CD4-positive, CD25-positive, alpha-beta regulatory T cell (primary cell): ENCODE data around the gene AACS. TPM values are rescaled to one million over a fixed set of nuclear protein-coding genes. Genes with fewer than 3 reads are reported as not detected.
"Not testable (repeated sequence)": the region's sequence is repeated elsewhere in the genome, so short reads cannot be mapped to it uniquely, and the experiment has no call there.

Source experiments
- ATAC-seq, 2 donors: fragments of 150-1000 bp; cut with Tn5 transposase; one replicate each; pipeline ENCODE4 v1.10.0; 2021; ENCODE audit warnings: low read depth in 2 of 2, moderate number of reproducible peaks in 2 of 2, moderate library complexity in 1 of 2
- DNase-seq, 3 donors: peaks; one replicate each; pipeline versions ENCODE4 v3.0.0 to v3.0.0-alpha.2; 2012 to 2022; ENCODE audit warnings: mixed read lengths in 1 of 3
- H3K27ac ChIP-seq: one replicate; pipeline ENCODE4 v1.7.0; 2013; ENCODE audit warnings: mild to moderate bottlenecking, low read length; ENCODE audit not compliant: insufficient read depth, poor library complexity, severe bottlenecking
- H3K27me3 ChIP-seq: one replicate; pipeline ENCODE4 v1.7.0; 2013; ENCODE audit warnings: low read length; ENCODE audit not compliant: control insufficient read depth, insufficient read depth
- H3K36me3 ChIP-seq: one replicate; pipeline ENCODE4 v1.7.0; 2013; ENCODE audit warnings: mild to moderate bottlenecking, low read length, moderate library complexity; ENCODE audit not compliant: control insufficient read depth, insufficient read depth
- H3K4me1 ChIP-seq: 2 replicates; pipeline ENCODE4 v1.7.0; 2013; ENCODE audit warnings: mild to moderate bottlenecking, low read length; ENCODE audit not compliant: insufficient read depth, control insufficient read depth, poor library complexity, severe bottlenecking
- H3K4me3 ChIP-seq: one replicate; pipeline ENCODE4 v1.7.0; 2013; ENCODE audit warnings: low read depth, mild to moderate bottlenecking, low read length, moderate library complexity
- H3K9me3 ChIP-seq, 2 experiments: 1 replicate in 1 of 2; 2 replicates in 1 of 2; pipeline ENCODE4 v1.7.0; 2013; ENCODE audit warnings: low read length in 2 of 2, mild to moderate bottlenecking in 1 of 2, moderate library complexity in 1 of 2; ENCODE audit not compliant: control insufficient read depth in 2 of 2
- H3K27ac Mint-ChIP-seq, 3 donors: one replicate each; pipeline ENCODE4 v1.8.0; 2020 to 2022; ENCODE audit warnings: mild to moderate bottlenecking in 3 of 3, mixed read lengths in 3 of 3, moderate library complexity in 2 of 3
- H3K27me3 Mint-ChIP-seq: one replicate; pipeline ENCODE4 v1.8.0; 2022; ENCODE audit warnings: mild to moderate bottlenecking, mixed read lengths
- H3K36me3 Mint-ChIP-seq: one replicate; pipeline ENCODE4 v1.8.0; 2020; ENCODE audit warnings: mixed read lengths
- H3K4me1 Mint-ChIP-seq, 4 donors: one replicate each; pipeline ENCODE4 v1.8.0; 2020 to 2022; ENCODE audit warnings: mixed read lengths in 4 of 4, mild to moderate bottlenecking in 1 of 4
- H3K4me3 Mint-ChIP-seq, 4 donors: one replicate each; pipeline ENCODE4 v1.8.0; 2020 to 2022; ENCODE audit warnings: mild to moderate bottlenecking in 4 of 4, mixed read lengths in 4 of 4, moderate library complexity in 3 of 4
- H3K9me3 Mint-ChIP-seq, 7 donors: one replicate each; pipeline ENCODE4 v1.8.0; 2020 to 2022; ENCODE audit warnings: mixed read lengths in 7 of 7, mild to moderate bottlenecking in 3 of 7, moderate library complexity in 2 of 7
- polyA plus RNA-seq, 4 donors: library from polyadenylated mRNA; unstranded; fragments of 300-500 nt; fragmentation: Illumina TruSeq; gene quantifications; one replicate each; pipeline ENCODE4 v1.2.3, GENCODE V29; 2021
- total RNA-seq: library from RNA; stranded (reverse); gene quantifications from one replicate; pipeline ENCODE4 v1.2.3, GENCODE V29; 2022

Gene AACS
- total and polyA plus RNA-seq, 5 donors from 2014 or later = 5.4 to 8.8 (median 7.8) TPM

DNA sequence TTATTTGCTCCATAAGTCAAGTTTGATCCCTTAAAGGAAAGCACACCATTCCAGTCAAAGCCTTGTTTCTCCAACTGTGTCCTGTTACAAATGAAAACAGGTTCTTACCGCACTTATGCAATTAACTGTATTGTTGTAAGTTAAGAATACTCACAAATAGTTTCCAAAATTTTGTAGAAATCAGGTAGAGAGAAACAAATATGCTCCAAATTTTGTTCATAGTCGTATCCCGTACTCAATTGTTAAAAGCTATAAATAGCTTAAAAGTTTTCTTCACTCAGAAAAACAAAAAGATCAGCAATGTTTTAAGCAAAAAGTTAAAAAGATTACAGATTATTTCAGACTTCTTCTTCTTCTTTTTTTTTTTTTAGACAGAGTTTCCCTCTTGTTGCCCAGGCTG, 4.0 kb upstream of the AACS start:
- H3K27ac Mint-ChIP-seq = no peak overlapping the region
- Histone ChIP-seq H3K9me3 (no peaks in the 10 kb centered on the region), H3K27me3 (no peaks in the 10 kb centered on the region), H3K36me3 (no peaks in the 10 kb centered on the region), H3K4me1 (peaks cover 13% of the 10 kb centered on the region), H3K4me3 (no peak overlapping the region), H3K27ac (no peak overlapping the region)
- DNase-seq (no peak), ATAC-seq (no peak)
- no peaks in the 10 kb centered on the region for H3K36me3 Mint-ChIP-seq
- no peak overlapping the region for H3K4me3 Mint-ChIP-seq
- peaks cover 0 to 13% (median under 1%) of the 10 kb centered on the region in 4 donors for H3K4me1 Mint-ChIP-seq
- peaks cover 0 to 2% (median 0%) of the 10 kb centered on the region in 7 donors for H3K9me3 Mint-ChIP-seq
- peaks cover 30% of the 10 kb centered on the region for H3K27me3 Mint-ChIP-seq

DNA sequence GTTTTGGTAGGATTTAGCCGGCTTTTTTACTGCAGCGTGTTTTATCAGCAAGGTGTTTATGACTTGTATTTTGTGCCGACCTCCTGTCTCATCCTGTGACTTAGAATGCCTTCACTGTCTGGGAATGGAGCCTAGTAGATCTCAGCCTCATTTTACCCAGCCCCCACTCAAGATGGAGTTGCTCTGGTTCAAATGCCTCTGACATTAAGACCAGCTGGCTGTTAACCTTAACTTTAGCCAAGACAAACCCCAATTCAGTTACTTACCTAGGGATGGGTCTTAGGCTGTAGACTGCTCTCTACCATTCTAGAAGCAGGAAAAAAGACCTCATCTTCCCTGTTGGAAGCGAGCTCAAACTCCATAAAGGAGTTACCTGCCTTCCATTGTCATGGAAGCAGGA, 1.7 kb upstream of the AACS start:
- not testable (repeated sequence) for H3K27ac ChIP-seq, ATAC-seq
- H3K4me3 Mint-ChIP-seq = peak overlapping the region in 2 of 4 donors; percentile 53 to 58

GRCh38 chr12:125064492-125064891, 743 bp upstream of the AACS start:
- no peaks in the 10 kb centered on the region for H3K36me3 Mint-ChIP-seq
- peaks cover 0 to 2% (median 0%) of the 10 kb centered on the region in 7 donors for H3K9me3 Mint-ChIP-seq
- Histone ChIP-seq H3K27me3 (no peaks in the 10 kb centered on the region), H3K27ac (no peak overlapping the region), H3K36me3 (no peaks in the 10 kb centered on the region), H3K4me1 (peaks cover 13% of the 10 kb centered on the region), H3K4me3 (peak overlapping the region; percentile 86), H3K9me3 (no peaks in the 10 kb centered on the region)
- ATAC-seq (no peak), DNase-seq (no peak)
- H3K27me3 Mint-ChIP-seq = peaks cover 32% of the 10 kb centered on the region
- peak overlapping the region; percentile 66 to 87 (median 78) for H3K4me3 Mint-ChIP-seq
- H3K27ac Mint-ChIP-seq = peak overlapping the region in 2 of 3 donors; percentile 7 to 32
- H3K4me1 Mint-ChIP-seq = peaks cover 5 to 24% (median 8%) of the 10 kb centered on the region in 4 donors

More for the DNA sequence above, 1.7 kb upstream of the AACS start:
- H3K36me3 Mint-ChIP-seq, H3K9me3 Mint-ChIP-seq, H3K9me3 ChIP-seq, H3K27me3 ChIP-seq, DNase-seq, H3K4me3 ChIP-seq, H3K27ac Mint-ChIP-seq, H3K36me3 ChIP-seq: not testable (repeated sequence)
- peaks cover 5 to 23% (median 8%) of the 10 kb centered on the region in 4 donors for H3K4me1 Mint-ChIP-seq
- peaks cover 34% of the 10 kb centered on the region for H3K27me3 Mint-ChIP-seq
- peaks cover 13% of the 10 kb centered on the region for H3K4me1 ChIP-seq

GRCh38 chr12:125065919-125066570, 810 bp downstream of the AACS start:
- H3K27ac ChIP-seq = no peak overlapping the region
- peak overlapping the region; percentile 88 to 93 (median 89) for H3K4me3 Mint-ChIP-seq

DNA sequence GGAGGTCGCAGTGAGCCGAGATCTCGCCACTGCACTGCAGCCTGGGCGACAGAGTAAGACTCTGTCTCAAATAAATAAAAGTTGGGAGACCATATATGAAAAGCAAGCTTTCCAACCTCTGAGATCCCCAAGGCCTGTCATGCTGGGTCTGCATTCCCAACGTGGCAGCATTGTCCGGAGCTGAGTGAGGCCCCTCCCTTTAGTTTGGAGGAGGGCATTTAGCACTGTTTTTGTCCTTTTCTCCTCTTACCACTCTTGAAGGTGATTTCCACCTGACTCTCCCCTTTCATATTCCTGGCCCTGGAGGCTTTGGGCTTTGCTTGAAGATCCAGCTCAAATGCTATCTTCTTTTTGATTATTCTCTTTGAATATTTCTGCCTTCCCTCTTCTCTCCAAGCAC, 3.2 kb downstream of the AACS start:
- Mint-ChIP-seq H3K27me3 (peaks cover 18% of the 10 kb centered on the region), H3K4me1 (peaks cover 5 to 24% (median 10%) of the 10 kb centered on the region in 4 donors), H3K9me3 (no peaks in the 10 kb centered on the region), H3K36me3 (no peaks in the 10 kb centered on the region), H3K27ac (no peak overlapping the region), H3K4me3 (peak overlapping the region in 2 of 4 donors; percentile 60 to 93)
- Histone ChIP-seq H3K9me3 (no peaks in the 10 kb centered on the region), H3K4me3 (no peak overlapping the region), H3K36me3 (no peaks in the 10 kb centered on the region), H3K27me3 (no peaks in the 10 kb centered on the region), H3K27ac (no peak overlapping the region), H3K4me1 (peaks cover 13% of the 10 kb centered on the region)
- DNase-seq (no peak), ATAC-seq (no peak)

More at GRCh38 chr12:125065919-125066570, 810 bp downstream of the AACS start:
- peaks cover 5 to 24% (median 8%) of the 10 kb centered on the region in 4 donors for H3K4me1 Mint-ChIP-seq
- H3K36me3 Mint-ChIP-seq = no peaks in the 10 kb centered on the region
- Histone ChIP-seq H3K36me3 (no peaks in the 10 kb centered on the region), H3K4me3 (peak overlapping the region; percentile 19), H3K27me3 (no peaks in the 10 kb centered on the region), H3K4me1 (peaks cover 13% of the 10 kb centered on the region), H3K9me3 (no peaks in the 10 kb centered on the region)
- ATAC-seq = no peak
- DNase-seq = no peak
- peak overlapping the region in 1 of 3 donors; percentile 83 for H3K27ac Mint-ChIP-seq
- H3K9me3 Mint-ChIP-seq = peaks cover 0 to 2% (median 0%) of the 10 kb centered on the region in 7 donors
- peaks cover 24% of the 10 kb centered on the region for H3K27me3 Mint-ChIP-seq

DNA sequence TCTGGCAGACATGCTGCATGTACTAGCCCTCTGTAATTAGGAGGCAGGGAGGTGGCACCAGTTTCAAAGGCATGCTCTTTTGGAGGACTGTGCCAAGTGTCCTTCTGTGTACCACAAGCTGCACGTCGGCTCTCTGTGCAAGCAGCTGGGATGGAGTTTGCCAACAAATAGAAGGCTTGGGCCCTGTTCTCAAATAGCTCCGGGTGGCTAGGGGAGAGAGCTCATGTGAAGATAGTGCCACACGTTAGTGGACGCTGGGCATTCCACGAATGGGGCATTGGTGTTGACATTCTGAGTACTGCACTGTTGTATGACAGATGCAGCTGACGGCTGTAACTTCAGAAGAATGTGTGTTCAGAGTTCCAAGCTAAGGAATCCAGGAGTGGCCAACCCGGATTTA, 4.4 kb downstream of the AACS start:
- H3K9me3 ChIP-seq = no peaks in the 10 kb centered on the region
- peaks cover 12% of the 10 kb centered on the region for H3K4me1 ChIP-seq
- no peak overlapping the region for H3K4me3 ChIP-seq
- H3K9me3 Mint-ChIP-seq = no peaks in the 10 kb centered on the region
- H3K27me3 Mint-ChIP-seq = peaks cover 14% of the 10 kb centered on the region
- ATAC-seq (no peak), DNase-seq (no peak)
- no peak overlapping the region for H3K27ac ChIP-seq
- no peak overlapping the region for H3K27ac Mint-ChIP-seq
- no peaks in the 10 kb centered on the region for H3K36me3 Mint-ChIP-seq
- H3K36me3 ChIP-seq = no peaks in the 10 kb centered on the region
- peak overlapping the region in 1 of 4 donors; percentile 60 for H3K4me3 Mint-ChIP-seq
- H3K27me3 ChIP-seq = no peaks in the 10 kb centered on the region
- H3K4me1 Mint-ChIP-seq = peaks cover 5 to 20% (median 10%) of the 10 kb centered on the region in 4 donors

- no peak overlapping the region for H3K4me3 Mint-ChIP-seq
- H3K9me3 ChIP-seq = no peaks in the 10 kb centered on the region
- H3K27me3 Mint-ChIP-seq = peaks cover 13% of the 10 kb centered on the region
- H3K4me1 Mint-ChIP-seq = peaks cover 5 to 16% (median 9%) of the 10 kb centered on the region in 4 donors
- ATAC-seq (no peak), DNase-seq (no peak)
- H3K4me1 ChIP-seq = peaks cover 7% of the 10 kb centered on the region
- H3K9me3 Mint-ChIP-seq = no peaks in the 10 kb centered on the region
- H3K36me3 Mint-ChIP-seq = no peaks in the 10 kb centered on the region
- H3K27ac ChIP-seq = no peak overlapping the region
- H3K27me3 ChIP-seq = no peaks in the 10 kb centered on the region
- H3K36me3 ChIP-seq = no peaks in the 10 kb centered on the region
- H3K27ac Mint-ChIP-seq = no peak overlapping the region
- H3K4me3 ChIP-seq = no peak overlapping the region
These were observed 4.9 kb downstream of the AACS start for GRCh38 chr12:125070112-125070511.
